GM18508 (cell line): ENCODE measurements around the gene SLC22A17.
A peak's percentile ranks its signal among the peaks of the same experiment; 100 is the strongest.

ENCODE experiments used
- ATAC-seq: cut with Tn5 transposase; IDR thresholded peaks from one replicate; pipeline ENCODE4 v1.9.1; 2021; ENCODE audit warnings: moderate number of reproducible peaks; ENCODE audit not compliant: insufficient read depth, unreplicated experiment

SLC22A17 gene

GRCh38 chr14:23319746-23320583 lies 32.7 kb downstream of the SLC22A17 start:
- no peak for ATAC-seq

GRCh38 chr14:23316300-23316699 lies 36.4 kb downstream of the SLC22A17 start:
- ATAC-seq = no peak

- no peak for ATAC-seq
Observed at GRCh38 chr14:23310546-23310945, 42.1 kb downstream of the SLC22A17 start.

GRCh38 chr14:23308721-23309445 lies 43.8 kb downstream of the SLC22A17 start:
- ATAC-seq = no peak

GRCh38 chr14:23307687-23308644 lies 44.7 kb downstream of the SLC22A17 start:
- no peak for ATAC-seq

GRCh38 chr14:23307146-23307530 lies 45.5 kb downstream of the SLC22A17 start:
- ATAC-seq = no peak

GRCh38 chr14:23306412-23307145 lies 46.1 kb downstream of the SLC22A17 start, which contains the start of gene BCL2L2:
Gene BCL2L2 (plus strand): TSS chr14:23306833. CDS start chr14:23307768, 935 bp downstream.
- ATAC-seq = no peak

- ATAC-seq = no peak
Observed at GRCh38 chr14:23302290-23303225, 50.1 kb downstream of the SLC22A17 start, which contains the start of gene PPP1R3E. Gene PPP1R3E (minus strand): TSS chr14:23302859. CDS start chr14:23302576, 283 bp downstream.

GRCh38 chr14:23301969-23302289 lies 50.8 kb downstream of the SLC22A17 start:
- ATAC-seq = no peak

- ATAC-seq = peak; percentile 44
Observed at GRCh38 chr14:23301288-23301968, 51.3 kb downstream of the SLC22A17 start.

- ATAC-seq = no peak
Observed at GRCh38 chr14:23300687-23301223, 51.9 kb downstream of the SLC22A17 start.

- ATAC-seq = no peak
Observed at GRCh38 chr14:23299986-23300686, 52.6 kb downstream of the SLC22A17 start.

GRCh38 chr14:23299211-23299957 lies 53.3 kb downstream of the SLC22A17 start:
- no peak for ATAC-seq

GRCh38 chr14:23297611-23298277 lies 54.9 kb downstream of the SLC22A17 start:
- ATAC-seq = no peak

GRCh38 chr14:23297096-23297495 lies 55.6 kb downstream of the SLC22A17 start:
- ATAC-seq = no peak
